Mucosa of gallbladder (tissue), 1 donor: ENCODE results near the gene HOOK1. TPM values are rescaled to one million over a fixed set of nuclear protein-coding genes. Genes with fewer than 3 reads are reported as not detected.

Experiments used
- DNase-seq: peaks from one replicate; pipeline ENCODE4 v3.0.0-alpha.2; 2020; ENCODE audit warnings: low spot score
- total RNA-seq: library from RNA; stranded (reverse); gene quantifications from one replicate; pipeline ENCODE4 v1.2.1, GENCODE V29; 2021
- donor health status: DM: no; HTN: no; CAD: no.

HOOK1 gene
- total RNA-seq, result 29.5 TPM

GRCh38 chr1:59814901-59815825, at the start of gene HOOK1:
HOOK1 (plus strand) TSS chr1:59814949; CDS start chr1:59815118, 169 bp downstream.
- no peak for DNase-seq

DNA sequence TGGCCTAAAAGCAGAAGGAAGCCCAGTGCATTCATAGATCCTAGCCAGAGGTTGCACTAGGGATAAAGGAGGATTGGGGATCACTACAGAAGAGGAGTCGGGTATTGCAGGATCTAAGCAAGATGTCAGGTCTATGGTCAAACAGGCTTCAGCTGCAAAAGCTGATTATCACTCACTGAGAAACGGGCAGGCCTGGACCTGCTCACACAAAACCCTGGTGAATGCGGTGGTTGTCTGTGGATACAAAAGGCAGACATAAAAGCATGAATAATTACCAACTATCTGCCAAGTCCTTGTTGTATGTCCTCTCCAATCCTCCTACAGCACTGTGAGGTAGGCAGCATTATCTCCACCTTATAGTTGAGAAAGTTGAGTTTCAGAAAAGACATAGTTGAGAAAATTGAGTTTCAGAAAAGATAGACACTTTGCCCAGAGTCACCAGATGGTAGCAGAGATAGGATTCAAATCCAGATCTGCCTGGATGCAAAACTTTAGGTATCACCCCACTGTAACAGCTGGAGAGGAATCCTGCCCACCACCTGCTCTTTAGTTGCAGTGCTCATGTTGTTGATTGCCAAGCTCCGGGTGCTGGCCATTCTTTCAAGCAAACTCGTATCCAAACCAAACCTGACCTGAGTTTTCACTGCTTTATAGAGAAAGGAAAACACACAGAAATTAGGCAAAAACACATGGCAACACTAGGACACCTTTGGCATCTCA, 49.6 kb upstream of the HOOK1 start:
- DNase-seq, result no peak

DNA sequence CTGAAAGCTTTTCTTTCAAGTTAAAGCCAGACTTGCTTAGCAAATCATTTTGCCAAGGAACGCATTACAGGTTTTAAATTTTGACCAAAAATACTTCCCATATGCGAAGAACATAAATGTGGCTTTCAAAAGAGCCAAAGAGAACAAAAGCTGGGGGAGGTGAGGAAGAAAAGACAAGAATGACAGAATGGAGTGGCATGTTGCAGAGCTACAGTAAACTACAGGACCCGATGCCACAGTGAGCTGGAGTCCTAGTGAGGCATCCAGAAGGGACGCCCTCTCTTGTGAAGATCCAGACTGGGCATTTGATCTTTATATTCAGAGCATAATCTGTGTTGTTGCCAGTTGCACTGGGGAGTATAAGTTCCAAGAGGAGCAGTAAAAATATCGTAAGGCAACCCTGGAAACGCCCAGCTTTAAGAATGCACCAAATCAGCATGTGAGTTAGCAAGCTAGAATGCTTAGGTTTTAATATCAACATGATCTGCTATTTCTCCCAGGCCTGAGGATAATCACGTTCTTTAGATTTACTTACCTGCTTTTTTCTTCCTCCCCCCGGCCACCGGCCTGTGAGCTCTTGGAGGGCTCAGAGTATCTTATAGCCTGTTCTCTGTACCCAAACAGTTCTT, 48.4 kb upstream of the HOOK1 start:
- no peak for DNase-seq

GRCh38 chr1:59767119-59767518, 47.6 kb upstream of the HOOK1 start:
- no peak for DNase-seq

DNA sequence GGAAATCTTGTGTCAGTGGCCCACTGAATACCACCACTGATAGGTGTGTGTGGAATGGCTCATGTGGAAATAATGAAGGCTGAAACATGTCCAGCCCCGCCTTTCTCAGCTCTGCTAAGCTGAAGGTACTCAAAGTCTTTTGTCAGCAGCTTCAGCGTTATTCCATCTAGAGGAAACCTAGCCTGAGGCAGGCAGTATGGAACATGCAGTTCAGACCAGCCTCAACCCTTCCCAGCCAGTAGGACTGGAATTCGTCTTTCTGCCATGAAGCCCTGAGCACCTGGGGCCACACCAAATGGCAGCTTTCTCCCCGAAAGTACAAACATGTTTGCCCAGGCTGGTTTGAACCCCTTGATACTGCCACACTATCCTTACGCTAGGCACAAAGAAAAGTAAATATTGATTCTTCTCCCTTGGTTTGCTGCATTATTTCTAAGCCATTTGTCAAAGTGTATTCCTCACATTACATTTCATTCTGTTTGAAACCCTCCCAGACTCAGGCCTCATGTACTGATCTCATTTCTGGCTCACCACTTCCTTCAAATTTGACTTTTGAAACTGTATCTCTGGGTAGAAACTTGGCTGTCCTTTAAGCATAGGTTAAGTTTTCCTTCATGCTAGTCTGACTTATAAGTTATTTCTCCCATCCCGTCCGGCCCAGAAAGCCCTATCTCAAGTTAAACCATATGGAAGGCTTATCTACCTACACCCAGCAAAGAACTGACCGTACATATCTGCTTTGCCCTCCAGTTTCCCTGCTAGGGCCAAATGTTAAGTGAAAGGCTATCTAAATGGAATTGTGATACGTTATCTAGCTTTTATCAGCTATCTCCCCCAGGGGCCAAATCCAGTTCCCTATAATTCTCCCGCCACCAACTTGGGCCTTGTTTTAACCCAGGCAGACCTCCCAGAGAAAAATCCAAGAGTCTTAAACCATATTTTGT, 45.7 kb upstream of the HOOK1 start:
- no peak for DNase-seq

GRCh38 chr1:59769736-59770095, 45.0 kb upstream of the HOOK1 start:
- no peak for DNase-seq

- DNase-seq, result no peak
Measured at GRCh38 chr1:59771361-59771760, 43.4 kb upstream of the HOOK1 start.

- DNase-seq, result no peak
Measured at GRCh38 chr1:59775480-59775879, 39.3 kb upstream of the HOOK1 start.

DNA sequence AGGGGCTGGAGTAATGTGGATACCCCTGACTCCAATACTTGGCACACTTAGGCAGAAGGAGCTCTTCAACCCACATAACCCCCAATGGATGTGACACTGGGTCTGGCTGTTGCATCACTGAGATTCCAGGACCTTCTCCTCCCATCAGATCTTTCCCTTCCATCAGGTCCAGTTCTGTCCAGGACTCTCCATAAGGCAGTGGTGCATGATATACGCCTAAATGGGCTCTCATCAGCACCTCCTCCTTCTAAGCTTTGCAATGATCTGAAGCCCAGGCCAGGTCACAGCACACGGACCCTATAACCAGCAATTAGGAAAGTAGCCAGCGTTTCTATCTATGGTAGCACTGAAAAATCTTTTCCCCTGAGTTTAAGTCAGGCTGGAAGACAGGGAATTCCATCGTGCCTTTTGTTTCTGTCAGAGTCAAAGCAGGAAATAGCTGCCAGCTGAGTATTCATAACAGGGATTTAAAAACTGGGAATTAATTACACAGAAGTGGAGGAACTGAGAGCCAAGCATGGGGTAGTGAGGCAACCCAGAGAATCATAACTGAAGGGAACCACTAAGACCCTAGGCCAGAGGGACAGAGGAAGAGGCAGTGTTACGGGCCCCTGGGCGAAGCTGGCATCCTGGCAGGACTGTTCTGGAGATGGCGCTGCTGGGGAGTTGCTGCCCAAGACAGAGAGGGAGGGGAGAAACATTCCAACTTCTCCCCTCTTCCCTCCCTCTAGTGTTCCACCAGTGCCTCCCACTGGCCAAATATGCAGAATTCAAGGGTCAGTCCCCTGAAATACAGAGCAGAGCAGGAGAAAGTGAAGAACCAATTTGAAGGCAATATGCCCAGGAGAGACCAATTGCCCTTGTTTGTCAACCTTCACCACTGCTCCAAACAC, 37.5 kb upstream of the HOOK1 start:
- no peak for DNase-seq

DNA sequence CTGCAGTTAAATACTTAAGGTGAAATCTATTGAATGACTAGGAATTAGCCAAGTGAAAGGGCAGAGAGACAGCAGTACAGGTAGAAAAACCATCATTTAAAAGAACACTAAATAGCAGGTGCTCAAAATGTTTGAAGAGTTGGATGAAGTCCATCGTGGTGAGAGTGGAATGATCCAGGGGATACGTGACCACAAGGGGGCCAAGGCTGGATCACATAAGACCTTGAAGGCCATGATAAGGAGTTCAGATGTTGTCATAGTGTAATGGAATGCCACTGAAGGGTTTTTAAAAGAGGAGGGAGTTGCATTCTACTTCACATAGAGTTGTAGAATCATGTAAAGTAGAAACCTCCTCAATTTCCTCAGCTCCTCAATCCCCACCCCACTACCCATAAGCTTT, 34.8 kb upstream of the HOOK1 start:
- DNase-seq, result no peak

- DNase-seq, result no peak
Measured at GRCh38 chr1:59788825-59789224, 25.9 kb upstream of the HOOK1 start.

GRCh38 chr1:59798600-59798999, 16.1 kb upstream of the HOOK1 start:
- DNase-seq, result no peak

- no peak for DNase-seq
Measured at GRCh38 chr1:59803458-59804038, 11.2 kb upstream of the HOOK1 start.

DNA sequence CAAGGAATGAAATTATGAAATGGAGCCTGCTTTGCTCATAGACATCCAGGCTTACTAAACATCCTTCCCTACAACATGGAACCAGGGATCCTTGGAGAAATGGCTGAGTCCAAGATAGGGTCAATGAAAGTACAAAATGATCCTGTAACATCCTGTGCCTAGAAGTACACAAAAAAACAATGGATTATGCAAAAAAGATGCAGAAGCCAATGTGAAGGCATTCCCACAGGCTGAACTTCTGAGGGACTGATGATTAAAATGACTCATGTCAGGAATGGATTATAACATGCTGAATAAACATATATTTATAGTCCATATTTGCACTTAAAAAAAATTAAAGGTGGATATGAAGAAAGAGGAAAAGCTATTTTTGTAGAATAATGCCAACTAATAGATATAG, 10.4 kb upstream of the HOOK1 start:
- no peak for DNase-seq

DNA sequence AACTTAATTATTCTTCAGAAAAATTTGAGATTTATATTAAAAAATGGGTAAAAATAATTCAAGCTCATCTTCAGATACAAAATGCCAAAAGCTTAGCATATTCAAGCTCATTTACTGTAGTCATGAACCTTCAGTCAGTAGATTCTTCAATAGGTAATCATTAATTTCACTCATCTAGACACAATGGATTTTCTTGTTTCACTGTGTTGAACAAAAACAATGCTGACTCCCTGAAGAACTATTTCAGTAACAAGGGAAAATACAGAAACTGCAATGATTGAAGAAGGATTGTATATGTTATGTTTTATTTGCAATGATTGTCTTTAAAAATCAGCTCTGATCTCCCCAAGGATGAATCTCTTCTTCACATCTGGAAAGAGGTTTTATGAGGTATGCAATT, 9.2 kb upstream of the HOOK1 start:
- DNase-seq, result no peak

GRCh38 chr1:59814180-59814900, 409 bp upstream of the HOOK1 start:
- DNase-seq, result peak; percentile 89

GRCh38 chr1:59815892-59816291, 1.1 kb downstream of the HOOK1 start:
- DNase-seq, result no peak

- no peak for DNase-seq
Measured at GRCh38 chr1:59816318-59816878, 1.6 kb downstream of the HOOK1 start.
